HG02610 (cell line): Measurements from ENCODE around the gene ST8SIA2.

ENCODE experiments used
- ATAC-seq: cut with Tn5 transposase; IDR thresholded peaks from one replicate; pipeline ENCODE4 v1.9.1; 2021; ENCODE audit warnings: mild to moderate bottlenecking, moderate library complexity; ENCODE audit not compliant: unreplicated experiment

The ST8SIA2 gene, protein sequence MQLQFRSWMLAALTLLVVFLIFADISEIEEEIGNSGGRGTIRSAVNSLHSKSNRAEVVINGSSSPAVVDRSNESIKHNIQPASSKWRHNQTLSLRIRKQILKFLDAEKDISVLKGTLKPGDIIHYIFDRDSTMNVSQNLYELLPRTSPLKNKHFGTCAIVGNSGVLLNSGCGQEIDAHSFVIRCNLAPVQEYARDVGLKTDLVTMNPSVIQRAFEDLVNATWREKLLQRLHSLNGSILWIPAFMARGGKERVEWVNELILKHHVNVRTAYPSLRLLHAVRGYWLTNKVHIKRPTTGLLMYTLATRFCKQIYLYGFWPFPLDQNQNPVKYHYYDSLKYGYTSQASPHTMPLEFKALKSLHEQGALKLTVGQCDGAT

DNA sequence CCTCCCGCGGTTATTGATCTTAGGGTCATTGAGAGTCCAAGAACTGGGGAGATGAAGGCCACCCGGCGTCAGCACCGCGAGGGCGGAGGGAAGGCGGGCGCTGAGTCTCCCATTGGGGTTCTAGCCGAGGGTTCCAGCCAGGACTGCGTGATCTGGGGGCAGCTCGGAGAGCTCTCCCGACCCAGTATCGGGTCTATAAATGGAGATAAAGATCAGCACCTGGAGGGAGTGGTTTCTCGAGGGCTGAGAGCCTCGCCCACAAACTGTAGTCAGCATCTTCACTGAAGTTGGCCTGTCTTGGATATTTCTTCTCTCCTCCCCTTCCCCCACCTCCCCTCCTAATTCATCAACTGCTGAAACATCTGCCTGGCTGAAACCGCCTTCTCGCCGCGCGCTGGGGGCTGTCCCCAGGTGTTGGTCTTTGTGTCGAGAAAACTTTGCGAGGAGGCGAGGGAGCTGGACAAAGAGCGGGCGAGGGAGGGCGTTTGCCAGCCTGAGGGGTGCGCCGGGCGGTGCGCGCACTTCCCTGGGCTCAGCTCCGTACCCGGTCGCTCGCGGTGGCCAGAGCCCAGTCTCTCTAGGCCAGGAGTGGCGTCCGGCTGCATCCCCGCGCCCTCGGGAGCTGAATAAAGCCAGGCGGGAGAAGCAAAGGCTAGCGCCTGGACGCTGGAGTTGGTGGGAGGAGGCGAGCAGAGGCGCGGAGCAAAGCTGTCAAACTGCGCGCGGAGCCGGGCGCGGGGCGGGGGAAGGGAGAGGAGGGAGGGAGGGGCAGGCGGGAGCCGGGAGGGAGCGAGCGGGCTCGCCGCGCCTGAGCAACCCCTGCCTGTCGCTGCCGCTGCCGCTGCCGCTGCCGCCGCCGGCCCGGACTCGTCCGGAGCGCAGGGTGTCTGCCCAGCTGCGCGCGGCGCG lies at the start of gene ST8SIA2:
TSS of gene ST8SIA2 (plus strand) at position 811 of the 909 bp plus-strand sequence. CDS start 184 bp downstream, outside the sequence.
- no peak for ATAC-seq

DNA sequence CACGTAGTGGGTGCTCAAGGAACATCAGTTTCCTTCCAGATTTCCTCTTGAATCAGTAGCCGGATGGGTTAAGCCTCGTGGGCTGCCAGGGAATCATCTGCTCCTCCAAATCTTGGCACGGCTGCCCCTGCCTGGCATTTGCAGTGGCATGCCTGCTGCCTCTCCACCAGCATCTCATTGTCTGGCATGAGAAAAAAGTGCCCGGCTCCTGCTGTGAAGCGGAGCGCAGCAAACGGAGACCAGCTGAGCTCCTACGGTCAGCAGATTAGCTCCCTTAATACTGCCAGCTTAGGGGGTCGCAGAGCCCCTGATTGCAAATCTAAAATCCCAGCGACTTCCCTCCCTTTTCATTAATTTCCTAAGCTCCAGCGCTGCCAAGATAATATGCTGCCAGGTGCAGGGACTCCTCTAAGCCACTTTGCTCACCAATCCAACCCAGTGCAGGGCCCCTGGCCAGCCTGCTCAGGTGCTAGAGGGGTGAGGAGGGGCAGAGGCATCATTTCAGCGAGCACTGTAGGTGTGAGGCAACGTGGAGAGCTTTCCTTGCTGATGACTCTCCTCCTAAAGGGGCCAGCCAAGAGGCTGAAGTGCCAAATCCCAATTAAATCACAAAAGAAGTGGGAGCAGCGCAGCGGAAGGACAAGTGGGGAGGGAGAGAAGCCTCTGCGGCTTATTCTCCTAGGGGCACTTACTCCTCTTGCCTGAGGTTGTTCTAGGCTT lies 49.6 kb upstream of the ST8SIA2 start:
- ATAC-seq, result no peak

DNA sequence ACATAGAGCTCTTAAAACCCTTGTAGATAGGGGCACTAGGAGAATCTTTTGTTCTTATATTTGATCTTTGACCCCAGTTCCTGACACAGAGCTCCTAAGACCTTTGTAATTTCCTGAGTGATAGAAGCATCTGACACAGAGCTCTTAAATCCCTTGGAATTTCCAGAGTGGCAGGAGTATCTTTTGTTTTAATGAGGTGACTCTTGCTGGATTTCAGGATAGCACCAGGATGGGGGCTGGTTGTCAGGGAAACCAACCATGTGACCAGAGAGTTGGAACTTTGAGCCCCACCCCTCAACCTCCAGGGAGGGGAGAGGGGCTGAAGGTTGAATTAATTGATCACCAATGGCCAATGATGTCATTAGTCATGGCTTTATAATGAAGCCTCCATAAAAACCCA lies 47.6 kb upstream of the ST8SIA2 start:
- no peak for ATAC-seq

DNA sequence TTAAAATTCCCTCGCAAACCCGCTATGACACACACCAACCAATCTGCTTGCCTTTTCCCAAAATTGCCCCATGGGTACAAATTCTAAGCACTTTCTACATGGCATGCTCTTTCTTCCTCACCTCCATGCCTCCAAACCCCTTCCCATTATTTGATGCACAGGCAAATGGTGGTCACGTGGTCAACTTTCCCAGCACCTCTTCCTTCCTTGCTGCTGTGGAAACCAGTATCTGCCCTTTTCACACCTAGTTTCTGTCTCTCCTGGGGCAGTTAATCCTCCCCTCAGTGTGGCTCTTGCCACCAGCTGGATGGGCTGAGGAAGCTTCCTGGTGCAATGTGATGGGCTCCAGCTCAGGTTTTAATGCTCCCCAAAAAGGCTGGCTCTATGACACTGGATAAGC lies 38.4 kb upstream of the ST8SIA2 start:
- no peak for ATAC-seq

DNA sequence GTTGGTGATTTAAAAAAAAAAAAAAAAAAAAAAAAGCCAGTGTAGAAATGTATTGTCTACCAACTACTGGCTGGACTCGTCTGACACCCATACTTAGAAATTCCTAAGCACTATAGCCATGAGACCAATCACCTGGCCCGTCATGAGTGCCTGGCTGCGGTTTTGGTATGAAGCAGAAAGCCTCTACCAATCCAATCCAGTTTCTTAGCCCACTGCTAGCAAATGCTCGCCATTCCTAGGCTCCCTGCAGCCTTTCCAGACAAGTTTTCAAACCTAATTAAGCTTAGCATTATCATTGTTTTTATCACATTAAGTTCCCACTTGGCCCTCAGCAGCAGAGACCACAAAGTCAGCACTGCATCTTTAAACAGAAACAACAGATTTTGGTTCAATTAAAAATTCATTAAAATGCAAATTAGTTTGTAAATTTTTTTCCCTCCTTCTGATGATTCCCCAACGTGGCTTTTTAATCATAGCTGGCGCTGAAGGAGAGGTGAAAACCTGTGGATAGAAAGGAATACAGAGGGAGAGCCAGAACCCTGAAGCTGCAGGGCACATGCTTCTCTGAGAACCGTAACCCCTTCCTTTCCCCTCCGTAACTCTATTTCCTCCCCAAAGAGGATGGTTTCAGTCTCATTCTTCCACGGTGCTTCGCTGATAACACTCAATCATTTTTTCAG lies 32.2 kb upstream of the ST8SIA2 start:
- no peak for ATAC-seq

DNA sequence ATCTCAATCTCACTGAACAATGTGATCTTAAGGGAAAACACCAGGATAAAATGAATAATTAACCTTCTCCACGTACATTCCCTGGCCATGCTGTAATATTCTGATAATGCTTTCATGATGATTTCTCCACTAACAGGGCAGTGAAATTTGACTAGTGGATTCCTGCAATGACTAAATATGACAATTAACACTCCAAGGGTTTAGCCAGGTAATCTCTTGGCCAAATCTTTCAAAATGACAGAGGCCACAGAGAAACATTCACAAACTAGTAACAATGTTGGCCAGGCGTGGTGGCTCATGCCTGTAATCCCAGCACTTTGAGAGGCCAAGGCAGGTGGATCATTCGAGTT lies 31.7 kb upstream of the ST8SIA2 start:
- no peak for ATAC-seq

DNA sequence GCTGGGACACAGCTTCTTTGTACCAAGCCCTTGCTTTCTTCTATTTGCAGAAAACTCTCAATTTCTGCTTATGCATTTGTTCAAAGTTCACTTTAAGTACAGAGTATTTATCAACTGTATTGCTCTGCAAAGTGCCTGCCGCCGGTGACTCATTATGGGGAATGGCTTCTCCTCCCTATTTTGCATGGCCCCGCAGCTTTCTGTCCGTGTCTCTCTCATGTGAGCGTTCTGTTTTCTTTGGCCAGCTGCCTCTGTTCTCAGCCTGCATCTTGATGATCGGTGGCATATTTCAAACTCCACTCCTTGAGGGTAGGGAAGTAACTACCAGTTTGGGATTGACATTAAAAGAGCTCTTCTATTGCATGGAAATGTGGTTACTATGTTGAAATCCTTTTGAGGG lies 28.6 kb upstream of the ST8SIA2 start:
- no peak for ATAC-seq

DNA sequence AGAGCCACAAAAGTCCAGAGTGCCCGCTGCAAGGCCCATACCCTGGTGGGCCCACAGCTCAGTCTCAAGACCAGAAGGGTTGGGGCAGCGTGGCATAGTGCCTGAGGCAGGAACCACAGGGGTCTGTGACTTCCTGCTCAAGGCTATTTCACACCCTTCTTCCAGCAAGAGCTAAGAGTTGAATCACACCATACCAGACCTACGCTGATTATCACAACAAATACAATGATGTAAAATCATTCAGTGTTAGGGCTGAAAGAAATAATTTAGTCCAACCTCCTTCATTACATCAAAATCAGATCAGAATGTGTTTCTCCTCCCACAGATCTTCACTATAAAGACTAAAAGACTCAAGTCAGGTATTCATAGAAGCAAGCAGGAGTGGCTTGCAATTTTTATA lies 27.8 kb upstream of the ST8SIA2 start:
- ATAC-seq, result no peak

DNA sequence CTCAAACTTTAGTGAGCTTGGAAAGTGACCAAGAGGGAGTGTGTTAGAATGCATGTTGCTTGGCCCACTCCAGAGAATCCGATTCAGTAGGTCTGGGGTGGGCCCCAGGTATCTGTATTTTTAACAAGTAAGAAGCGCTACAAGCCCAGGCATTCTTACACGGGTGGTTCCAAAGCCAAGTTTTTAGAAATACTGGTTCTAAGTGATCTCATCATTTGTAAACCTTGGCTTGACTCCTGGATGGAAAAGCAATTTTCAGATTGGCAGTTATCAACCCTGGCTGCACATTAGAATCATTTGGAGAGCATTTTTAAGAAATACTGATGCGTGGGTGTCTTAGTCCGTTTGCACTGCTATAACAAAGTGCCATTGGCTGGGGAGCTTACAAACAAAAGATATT lies 27.3 kb upstream of the ST8SIA2 start:
- no peak for ATAC-seq

DNA sequence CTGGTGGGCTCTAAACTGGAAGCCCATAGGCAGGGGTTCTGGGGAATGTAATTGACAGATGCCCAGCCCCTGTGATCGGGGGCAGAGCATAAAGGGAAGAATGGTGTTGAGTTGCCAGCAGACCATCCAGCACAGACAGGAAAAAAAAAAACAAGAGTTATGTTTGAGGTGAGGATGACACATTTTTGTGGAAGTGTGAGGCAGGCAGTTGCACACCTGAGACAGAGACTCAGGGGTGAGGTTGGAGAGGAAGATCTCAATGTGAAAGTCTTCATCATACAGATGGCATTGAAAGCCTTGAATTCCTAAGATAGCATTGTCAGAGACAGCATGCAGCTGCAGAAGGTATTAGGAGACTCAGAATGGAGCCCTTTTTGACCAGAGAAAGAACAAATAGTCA lies 18.6 kb upstream of the ST8SIA2 start:
- no peak for ATAC-seq

DNA sequence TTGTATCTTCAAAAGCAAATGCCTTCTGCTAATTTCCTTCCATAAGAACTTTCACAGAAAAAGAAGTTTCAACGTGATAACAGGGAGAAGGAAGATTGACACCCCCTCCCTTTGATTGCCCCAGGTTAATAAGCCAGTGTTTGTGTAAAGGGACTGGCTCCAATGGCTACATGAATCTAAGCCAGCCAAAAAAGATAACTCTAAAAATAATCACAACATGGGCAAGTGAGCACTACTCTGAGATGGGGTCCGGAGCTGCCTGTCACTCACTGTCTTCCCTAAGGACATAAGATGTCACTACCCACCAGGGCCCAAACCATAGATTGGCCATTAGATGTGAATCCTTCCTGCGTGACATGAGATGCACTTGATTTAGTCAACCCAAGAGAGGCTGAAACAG lies 17.6 kb upstream of the ST8SIA2 start:
- no peak for ATAC-seq

DNA sequence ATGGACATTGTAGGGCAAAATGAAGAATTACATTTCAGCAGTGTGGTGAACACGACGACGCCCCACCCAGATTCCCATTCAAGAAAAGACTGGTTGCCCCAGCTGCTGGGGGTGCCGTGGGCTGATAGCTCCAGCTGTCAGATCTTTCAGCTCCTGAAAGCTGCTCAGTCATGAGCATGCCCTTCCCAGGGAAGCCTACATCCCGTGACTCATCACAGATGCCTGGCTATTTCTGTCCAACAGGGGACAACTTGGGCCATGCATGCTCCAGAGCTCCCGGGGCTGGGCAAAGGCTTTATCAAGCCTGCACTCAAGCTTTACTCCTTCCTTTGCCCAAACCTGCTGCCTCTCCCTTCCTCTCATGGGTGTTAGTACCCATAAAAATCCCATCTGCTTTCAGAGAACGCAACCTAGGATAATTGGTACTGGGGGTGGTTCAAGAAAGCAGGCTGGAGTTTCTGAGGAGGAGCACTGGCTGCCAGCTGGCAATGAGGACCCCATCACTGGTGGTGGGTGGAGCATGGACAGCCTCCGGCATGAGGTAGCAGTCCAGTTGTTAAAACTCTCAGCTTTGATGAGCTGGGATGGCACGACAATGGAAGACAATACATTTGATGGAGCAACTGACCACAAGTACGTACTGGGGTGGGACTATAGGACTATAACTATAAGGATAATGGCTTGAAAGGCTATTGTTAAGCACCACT lies 16.4 kb upstream of the ST8SIA2 start:
- no peak for ATAC-seq

DNA sequence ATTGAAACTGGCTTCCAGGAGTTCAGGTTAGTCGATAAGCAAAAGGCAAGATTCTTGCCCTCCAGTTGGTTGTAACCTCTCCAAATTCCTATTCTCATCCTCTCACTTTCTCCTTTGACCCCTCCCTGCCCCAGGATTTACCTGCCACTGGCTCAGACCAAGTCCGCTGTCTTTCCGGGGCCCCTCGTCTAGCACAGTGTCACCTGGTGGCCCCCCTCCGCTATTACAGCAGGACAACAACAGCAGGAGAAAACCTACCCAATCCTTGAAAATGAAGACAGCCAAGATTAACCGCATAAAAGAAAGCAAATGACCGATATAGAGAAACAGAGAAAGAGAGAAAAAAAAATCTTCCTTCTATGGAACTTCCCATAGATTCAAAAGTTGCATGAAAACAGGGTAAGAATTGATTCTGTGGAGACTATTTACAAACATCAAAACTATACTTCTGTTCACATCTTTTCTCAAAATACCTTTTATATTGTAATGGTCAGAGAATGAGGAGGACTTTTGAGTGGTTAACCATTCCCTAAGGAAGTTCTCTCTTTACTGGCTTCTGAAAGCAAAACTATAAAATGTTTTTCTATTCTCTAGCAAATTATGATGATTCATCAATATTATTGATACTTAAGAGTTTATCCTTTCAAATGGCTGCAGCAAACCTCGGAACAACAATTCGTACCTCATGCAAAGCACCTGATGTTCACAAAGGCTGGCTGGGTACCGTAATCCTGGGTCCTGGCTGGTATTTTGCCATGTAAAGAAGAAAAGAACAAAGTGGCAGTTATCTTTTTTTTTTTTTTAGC lies 10.0 kb upstream of the ST8SIA2 start:
- no peak for ATAC-seq

DNA sequence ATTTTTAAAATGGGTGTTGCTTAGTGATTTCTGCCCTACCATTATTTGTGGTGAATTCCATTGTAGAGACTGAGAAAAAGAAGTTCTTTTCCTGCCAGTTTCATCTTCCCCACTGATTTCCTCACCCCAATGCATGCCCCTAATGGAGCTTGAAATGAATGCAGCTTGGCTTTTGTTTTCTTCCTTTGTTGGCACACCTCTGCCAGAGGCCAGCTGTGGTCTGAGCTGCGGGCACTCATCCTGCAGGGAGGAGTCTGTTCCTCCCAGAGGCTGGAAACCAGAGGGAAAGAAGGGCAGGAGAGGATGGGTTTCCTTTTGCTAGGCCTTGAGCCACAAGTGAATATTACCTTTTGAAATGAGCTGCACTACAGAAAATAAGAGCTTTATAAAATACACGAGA lies 9.3 kb upstream of the ST8SIA2 start:
- ATAC-seq, result no peak

DNA sequence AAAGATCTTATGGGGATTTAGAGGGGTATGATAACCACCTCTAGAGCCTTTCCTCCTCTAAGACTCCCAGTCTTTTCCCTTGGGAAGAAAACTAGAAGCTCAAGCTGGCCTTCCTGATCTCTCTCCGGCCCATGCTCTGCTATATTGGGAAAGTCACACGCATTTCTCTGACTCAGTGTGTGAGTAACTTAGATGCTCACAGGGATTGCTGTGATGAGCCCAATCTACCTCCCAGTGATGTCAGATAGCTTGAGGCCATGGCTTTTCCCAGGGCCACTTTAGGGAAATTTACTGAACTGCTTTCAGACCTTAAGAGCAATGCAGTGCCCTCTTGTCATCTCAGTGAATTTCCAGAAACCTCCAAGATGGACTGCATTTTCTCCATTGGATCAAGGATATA lies 8.6 kb upstream of the ST8SIA2 start:
- no peak for ATAC-seq

DNA sequence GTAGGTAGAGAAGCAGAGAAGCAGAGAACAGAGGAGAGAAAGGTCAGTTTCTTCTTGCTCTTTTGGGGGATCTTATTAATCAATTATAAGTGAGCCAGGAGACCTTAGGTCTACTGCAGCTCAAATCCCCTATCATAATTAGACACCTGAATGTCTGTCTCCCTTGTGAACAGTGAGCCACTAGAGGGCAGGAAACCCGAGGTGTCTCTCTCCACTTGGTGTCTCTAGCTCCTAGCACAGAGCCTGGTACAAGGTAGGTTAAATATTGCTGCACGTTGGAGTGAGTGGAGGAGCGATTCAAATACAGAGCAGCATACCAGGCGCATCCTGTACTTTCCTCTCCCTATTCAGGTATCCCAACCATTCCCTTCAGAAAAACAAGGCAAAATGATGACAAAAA lies 2.0 kb upstream of the ST8SIA2 start:
- ATAC-seq, result peak; percentile 44

DNA sequence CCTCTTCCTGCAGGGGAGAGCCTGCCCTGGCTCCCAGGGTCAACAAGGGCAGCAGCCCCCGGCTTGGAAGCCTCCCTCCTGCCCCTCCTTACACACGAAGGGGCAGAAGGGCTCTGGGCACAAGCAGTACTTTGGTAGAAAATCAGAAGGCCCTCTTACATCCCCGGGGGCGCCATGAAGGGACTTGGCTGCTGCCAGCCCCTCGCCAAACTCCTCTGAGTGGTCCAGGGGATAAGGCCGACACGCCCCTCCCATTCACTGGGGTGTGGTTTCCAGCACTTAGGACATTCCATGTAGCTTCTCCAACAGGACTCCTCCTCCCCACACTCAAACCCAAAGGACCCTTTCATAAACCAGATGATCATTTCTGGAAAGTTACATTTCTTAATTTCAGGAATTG lies 1.2 kb upstream of the ST8SIA2 start:
- ATAC-seq, result no peak

DNA sequence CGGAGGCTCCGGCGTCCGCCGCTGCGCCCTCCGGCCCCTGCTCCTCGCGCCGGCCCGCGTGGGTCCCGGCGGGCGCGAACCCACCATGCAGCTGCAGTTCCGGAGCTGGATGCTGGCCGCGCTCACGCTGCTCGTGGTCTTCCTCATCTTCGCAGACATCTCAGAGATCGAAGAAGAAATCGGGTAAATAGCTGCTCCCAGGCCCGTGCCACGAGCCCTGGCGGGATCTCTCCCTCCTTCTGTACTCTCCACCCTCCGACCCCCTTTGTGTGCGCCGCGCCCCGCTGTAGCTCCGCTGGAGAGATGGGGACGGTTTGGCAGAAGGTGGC lies 263 bp downstream of the ST8SIA2 start:
- ATAC-seq, result no peak

DNA sequence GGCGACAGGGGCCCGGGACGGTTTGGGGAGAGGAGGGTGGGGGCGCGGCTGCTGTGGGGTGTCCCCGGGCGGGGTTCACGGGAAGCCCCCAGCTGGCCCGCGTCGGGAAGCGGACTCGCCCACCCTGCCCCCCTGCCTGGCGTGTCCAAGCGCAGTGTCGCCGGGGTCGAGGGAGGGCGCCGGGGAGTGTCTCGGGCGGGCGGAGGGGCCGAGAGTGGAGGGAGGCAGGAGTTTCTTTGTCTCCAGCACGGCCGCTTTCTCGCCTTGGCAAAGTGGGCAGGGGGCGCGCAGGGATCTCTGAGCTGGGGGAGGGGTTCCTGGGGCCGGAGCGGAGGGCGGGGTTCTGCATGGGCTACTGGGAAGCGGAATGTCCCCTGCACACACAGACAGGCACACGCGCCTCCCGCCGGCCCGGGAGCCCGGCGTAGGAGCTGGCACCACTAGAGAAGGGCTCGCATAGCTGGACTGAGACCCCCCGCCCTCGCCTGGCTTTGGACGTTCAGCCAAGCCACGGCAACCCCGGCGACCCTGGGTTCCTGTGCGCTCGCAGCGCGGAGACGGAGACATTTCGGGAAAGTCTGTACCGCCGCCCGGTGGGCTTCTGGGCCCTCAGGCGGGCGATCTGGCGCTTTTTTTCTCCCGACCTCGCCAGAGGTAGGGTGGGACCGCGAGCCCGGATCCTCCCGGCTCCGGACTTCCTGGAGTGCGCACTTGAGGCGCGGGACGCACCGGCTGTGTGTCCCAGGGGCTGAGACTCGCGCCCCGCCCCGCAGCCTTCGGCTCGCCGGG lies 822 bp downstream of the ST8SIA2 start:
- ATAC-seq, result no peak
